GM12872 (cell line): ENCODE measurements around the gene MAGOH.

ENCODE experiments used
- CTCF ChIP-seq: IDR thresholded peaks from 3 replicates; pipeline ENCODE4 v1.5.1; 2011; ENCODE audit warnings: low read depth, mild to moderate bottlenecking, low read length, moderate library complexity; ENCODE audit not compliant: insufficient read depth

MAGOH gene

GRCh38 chr1:53219711-53220110 lies 18.6 kb downstream of the MAGOH start:
- no peak for TF ChIP-seq CTCF

GRCh38 chr1:53218201-53218600 lies 20.1 kb downstream of the MAGOH start:
- no peak for TF ChIP-seq CTCF

- no peak for TF ChIP-seq CTCF
Measured at GRCh38 chr1:53214376-53214940, 23.9 kb downstream of the MAGOH start.

- no peak for TF ChIP-seq CTCF
Measured at GRCh38 chr1:53210954-53211353, 27.4 kb downstream of the MAGOH start.

- TF ChIP-seq CTCF = no peak
Measured at GRCh38 chr1:53210352-53210751, 28.0 kb downstream of the MAGOH start.

- TF ChIP-seq CTCF = no peak
Measured at GRCh38 chr1:53207726-53208125, 30.6 kb downstream of the MAGOH start.

- no peak for TF ChIP-seq CTCF
Measured at GRCh38 chr1:53206735-53207379, 31.5 kb downstream of the MAGOH start.
